ENCODE results near the gene LMBR1. TPM values are rescaled to one million over a fixed set of nuclear protein-coding genes. Genes with fewer than 3 reads are reported as not detected.
"Not testable (repeated sequence)": the region's sequence is repeated elsewhere in the genome, so short reads cannot be mapped to it uniquely, and the experiment has no call there.

The LMBR1 gene
- total RNA-seq, 3 donors from 2014 or later = 31.8 to 37.4 (median 36.2) TPM

DNA sequence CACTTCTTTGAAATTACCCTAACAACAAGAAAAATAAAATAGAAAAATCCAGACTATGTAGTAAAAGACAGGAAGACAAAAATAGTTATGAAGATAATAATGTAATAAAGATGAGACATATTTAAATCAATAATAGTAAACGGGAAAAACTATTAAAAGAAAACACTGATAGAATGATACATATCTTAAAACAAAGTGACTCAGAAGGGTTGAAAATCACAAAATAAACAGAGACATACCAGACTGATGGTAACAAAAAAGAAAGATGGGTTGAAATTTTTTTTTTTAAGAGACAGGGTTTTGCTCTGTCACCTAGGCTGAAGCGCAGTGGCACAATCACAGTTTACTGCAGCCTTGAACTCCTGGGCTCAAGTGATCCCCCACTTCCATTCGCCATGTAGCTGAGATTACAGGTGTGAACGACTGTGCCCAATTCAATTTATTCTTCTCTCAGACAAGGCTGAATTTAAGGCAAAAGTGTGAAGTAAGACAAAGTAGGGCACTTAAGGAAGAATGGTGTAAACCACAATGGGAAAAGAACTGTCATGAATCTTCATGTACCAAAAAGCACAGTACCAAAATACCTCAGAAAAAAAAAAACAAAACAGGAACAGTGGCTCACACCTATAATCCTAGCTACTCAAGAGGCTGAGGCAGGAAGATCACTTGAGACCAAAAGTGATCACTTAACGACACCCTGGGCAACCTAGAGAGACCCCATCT lies 47.4 kb downstream of the LMBR1 start:
- Mint-ChIP-seq H3K27me3 (ENCODE audit: low read depth) (no peaks in the 10 kb centered on the region), H3K9me3 (peaks cover 4% of the 10 kb centered on the region), H3K4me1 (ENCODE audit: low read depth) (peaks cover 29% of the 10 kb centered on the region), H3K36me3 (ENCODE audit: insufficient read depth) (peaks cover 14% of the 10 kb centered on the region), H3K4me3 (no peak overlapping the region)
- DNase-seq (no peak), ATAC-seq (no peak)

DNA sequence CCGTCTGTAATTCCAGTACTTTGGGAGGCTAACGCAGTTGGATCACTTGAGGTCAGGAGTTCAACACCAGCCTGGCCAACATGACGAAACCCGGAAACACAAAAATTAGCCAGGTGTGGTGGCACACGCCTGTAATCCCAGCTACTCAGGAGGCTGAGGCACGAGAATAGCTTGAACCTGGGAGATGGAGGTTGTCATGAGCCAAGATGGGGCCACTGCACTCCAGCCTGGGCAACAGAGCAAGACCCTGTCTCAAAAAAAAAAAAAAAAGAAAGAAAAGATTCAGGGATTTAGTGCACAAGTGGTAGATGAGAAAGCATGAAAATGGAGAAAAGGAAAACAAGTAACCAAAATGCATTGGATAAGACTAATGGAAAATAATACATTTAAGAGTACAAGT lies 49.4 kb downstream of the LMBR1 start:
- H3K4me3 Mint-ChIP-seq; H3K9me3 Mint-ChIP-seq; H3K27me3 Mint-ChIP-seq (ENCODE audit: low read depth); DNase-seq; ATAC-seq: not testable (repeated sequence)
- Mint-ChIP-seq H3K4me1 (ENCODE audit: low read depth) (peaks cover 28% of the 10 kb centered on the region), H3K36me3 (ENCODE audit: insufficient read depth) (peaks cover 14% of the 10 kb centered on the region)

DNA sequence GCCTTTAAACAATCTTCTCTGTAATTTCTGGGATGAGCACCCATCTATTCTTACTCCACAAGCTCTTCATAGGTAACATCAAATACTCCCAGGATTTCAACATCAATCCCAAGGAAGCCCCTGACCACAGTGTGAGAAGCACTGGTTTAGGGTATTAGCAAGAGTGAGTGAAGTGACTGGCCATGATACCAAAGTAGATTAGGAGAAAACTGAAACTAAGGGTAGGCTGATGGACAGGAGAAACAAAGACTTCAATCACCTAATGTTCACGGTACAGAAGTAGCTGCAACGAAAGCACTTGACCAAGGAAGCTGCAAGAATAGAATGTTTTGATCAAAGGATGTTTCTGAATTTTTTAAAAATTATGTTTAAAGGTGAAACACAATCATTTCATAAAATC lies 49.8 kb downstream of the LMBR1 start:
- H3K27me3 Mint-ChIP-seq (ENCODE audit: low read depth) = no peaks in the 10 kb centered on the region
- ATAC-seq = no peak
- peaks cover 26% of the 10 kb centered on the region for H3K4me1 Mint-ChIP-seq (ENCODE audit: low read depth)
- H3K4me3 Mint-ChIP-seq = no peak overlapping the region
- H3K36me3 Mint-ChIP-seq (ENCODE audit: insufficient read depth) = peaks cover 14% of the 10 kb centered on the region
- no peak for DNase-seq
- no peaks in the 10 kb centered on the region for H3K9me3 Mint-ChIP-seq

DNA sequence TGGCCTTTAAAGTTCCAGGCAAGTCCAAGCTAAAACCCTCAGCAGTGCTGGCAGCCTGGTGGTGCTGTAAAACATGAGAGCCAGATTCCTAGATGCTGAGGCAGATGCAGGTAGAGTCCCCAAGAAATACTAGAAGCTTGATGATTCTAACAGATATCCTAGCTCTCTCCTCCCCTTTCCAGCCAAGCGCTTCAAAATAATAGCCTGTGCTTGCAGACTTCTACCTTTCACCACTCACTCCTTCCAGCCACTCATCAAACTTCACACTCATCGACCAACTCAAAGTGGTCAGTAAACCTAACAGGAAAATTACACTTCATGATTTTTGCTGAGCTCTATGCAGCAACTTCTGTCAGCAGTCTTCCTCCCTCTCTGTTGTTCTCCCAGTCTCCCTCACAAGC lies 50.2 kb downstream of the LMBR1 start:
- Mint-ChIP-seq H3K9me3 (no peaks in the 10 kb centered on the region), H3K4me1 (ENCODE audit: low read depth) (peaks cover 22% of the 10 kb centered on the region), H3K27me3 (ENCODE audit: low read depth) (no peaks in the 10 kb centered on the region), H3K36me3 (ENCODE audit: insufficient read depth) (peaks cover 10% of the 10 kb centered on the region), H3K4me3 (no peak overlapping the region)
- no peak for DNase-seq
- no peak for ATAC-seq

DNA sequence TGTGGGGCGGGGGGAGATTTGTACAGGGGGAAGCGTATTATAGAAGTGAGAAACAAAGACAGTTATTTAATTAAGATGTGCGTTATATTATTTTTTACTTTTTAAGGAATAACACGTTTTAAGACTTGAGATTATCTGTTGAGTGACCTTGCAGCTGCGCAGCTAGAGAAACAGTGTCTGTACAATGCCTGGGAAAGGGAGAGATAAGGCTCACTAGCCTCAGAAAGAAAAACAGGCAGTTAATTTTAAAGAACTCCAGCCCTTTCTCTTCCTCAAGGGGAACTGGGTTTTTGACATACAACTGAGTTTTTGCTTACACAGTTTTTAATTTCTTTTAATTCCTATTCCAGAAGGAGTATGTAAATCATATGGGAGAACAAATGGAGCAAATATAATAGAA lies 50.7 kb downstream of the LMBR1 start:
- Mint-ChIP-seq H3K4me1 (ENCODE audit: low read depth) (peaks cover 18% of the 10 kb centered on the region), H3K4me3 (no peak overlapping the region), H3K36me3 (ENCODE audit: insufficient read depth) (peaks cover 10% of the 10 kb centered on the region), H3K9me3 (no peaks in the 10 kb centered on the region), H3K27me3 (ENCODE audit: low read depth) (no peaks in the 10 kb centered on the region)
- no peak for ATAC-seq
- DNase-seq = no peak

DNA sequence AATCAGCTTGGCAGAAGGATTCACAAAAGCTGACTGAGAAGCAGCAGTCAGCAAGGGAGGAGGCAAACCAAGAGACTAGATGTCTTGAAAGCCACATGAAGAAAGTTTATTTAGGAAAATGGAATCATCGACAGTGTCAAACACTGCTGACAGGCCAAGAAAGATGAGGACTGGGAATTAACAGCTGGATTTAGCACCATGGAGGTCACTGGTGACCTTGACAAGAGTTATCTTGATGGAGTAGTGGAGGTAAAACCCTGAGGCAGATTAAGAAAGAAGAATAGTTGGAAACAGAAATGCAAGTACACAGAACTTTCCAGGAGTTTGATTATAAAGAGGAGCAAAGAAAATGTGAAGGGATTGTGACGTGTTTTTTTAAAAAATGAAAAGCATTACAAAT lies 51.5 kb downstream of the LMBR1 start:
- no peaks in the 10 kb centered on the region for H3K27me3 Mint-ChIP-seq (ENCODE audit: low read depth)
- peaks cover 11% of the 10 kb centered on the region for H3K4me1 Mint-ChIP-seq (ENCODE audit: low read depth)
- no peak for DNase-seq
- no peak for ATAC-seq
- H3K4me3 Mint-ChIP-seq = no peak overlapping the region
- H3K9me3 Mint-ChIP-seq = no peaks in the 10 kb centered on the region
- peaks cover 10% of the 10 kb centered on the region for H3K36me3 Mint-ChIP-seq (ENCODE audit: insufficient read depth)

DNA sequence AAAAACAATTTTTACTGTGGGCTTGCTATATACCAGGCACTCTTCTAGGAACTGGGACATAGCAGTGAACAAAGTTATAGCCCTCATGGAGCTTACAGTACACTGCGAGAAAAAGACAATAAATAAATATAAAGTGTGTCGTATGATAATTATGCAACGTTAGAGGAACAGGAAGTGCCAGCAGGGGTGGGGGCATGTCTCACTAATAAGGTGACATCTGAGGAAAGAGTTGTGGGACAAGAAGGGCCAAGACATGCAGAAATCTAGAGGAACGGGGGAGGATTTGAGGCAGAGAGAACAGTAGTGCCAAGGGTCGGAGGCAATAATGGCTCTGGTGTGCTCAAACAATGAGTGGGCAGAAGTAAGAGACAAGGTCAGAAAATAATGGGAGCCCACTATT lies 52.8 kb downstream of the LMBR1 start:
- peaks cover 5% of the 10 kb centered on the region for H3K4me1 Mint-ChIP-seq (ENCODE audit: low read depth)
- H3K4me3 Mint-ChIP-seq = no peak overlapping the region
- H3K27me3 Mint-ChIP-seq (ENCODE audit: low read depth) = no peaks in the 10 kb centered on the region
- no peak for DNase-seq
- H3K9me3 Mint-ChIP-seq = no peaks in the 10 kb centered on the region
- ATAC-seq = no peak
- peaks cover 17% of the 10 kb centered on the region for H3K36me3 Mint-ChIP-seq (ENCODE audit: insufficient read depth)

DNA sequence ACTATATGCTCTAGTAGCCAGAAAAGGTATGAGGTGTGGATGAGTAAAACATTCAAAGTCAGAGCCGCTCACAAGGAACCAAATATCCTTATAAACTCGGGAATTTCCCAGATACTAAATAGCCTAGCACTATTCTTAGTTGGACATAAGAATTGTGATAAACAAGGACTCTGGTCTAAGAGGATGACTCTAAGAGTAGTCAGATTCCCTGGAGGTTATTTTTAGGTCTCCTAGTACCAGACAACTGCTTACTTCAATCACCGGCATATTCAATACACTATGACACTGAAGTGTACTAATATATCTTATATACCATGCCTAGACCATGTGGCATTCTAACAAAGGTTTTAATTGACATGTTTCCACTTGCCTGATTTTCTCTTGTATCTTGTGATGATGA lies 56.5 kb downstream of the LMBR1 start:
- no peak for ATAC-seq
- Mint-ChIP-seq H3K4me1 (ENCODE audit: low read depth) (peaks cover 6% of the 10 kb centered on the region), H3K9me3 (no peaks in the 10 kb centered on the region), H3K4me3 (no peak overlapping the region), H3K36me3 (ENCODE audit: insufficient read depth) (peaks cover 25% of the 10 kb centered on the region), H3K27me3 (ENCODE audit: low read depth) (no peaks in the 10 kb centered on the region)
- DNase-seq = no peak

DNA sequence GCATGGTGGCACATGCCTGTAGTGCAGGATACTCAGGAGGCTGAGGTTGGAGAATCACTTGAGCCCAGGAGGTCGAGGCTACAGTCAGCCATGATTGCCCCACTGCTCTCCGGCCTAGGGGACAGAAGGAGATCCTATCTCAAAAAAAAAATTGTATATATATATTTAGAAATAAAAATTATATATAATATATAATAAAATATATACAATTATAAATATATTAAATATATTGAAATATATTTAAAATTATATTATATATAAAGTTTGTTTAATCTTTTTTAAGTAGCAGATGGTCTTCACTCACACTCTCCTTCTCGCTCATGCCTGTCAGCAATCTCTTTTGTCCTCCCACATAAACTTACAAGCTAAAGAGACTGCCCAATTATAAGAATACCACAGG lies 58.5 kb downstream of the LMBR1 start:
- Mint-ChIP-seq H3K27me3 (ENCODE audit: low read depth) (no peaks in the 10 kb centered on the region), H3K36me3 (ENCODE audit: insufficient read depth) (peaks cover 24% of the 10 kb centered on the region), H3K4me1 (ENCODE audit: low read depth) (peaks cover 8% of the 10 kb centered on the region), H3K4me3 (no peak overlapping the region), H3K9me3 (no peaks in the 10 kb centered on the region)
- ATAC-seq (no peak), DNase-seq (no peak)

DNA sequence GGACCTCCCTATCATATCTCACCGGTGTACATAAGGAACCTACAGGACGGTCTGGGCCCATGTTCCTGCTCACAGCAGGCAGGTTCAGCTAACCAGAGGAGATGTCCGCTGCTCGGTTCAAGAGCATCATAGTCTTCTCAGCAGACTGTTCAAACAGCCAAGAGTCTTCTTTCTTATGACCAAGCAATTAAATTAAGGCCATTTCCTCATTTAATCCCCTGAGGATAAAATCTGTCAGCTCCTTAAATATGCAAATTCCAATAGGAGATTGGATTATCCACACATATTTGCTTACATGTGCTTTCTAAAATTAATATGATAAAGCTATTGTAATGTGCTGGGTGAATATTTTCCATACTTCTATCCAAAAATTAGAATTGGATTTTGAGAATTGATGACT lies 59.7 kb downstream of the LMBR1 start:
- Mint-ChIP-seq H3K9me3 (no peaks in the 10 kb centered on the region), H3K36me3 (ENCODE audit: insufficient read depth) (peaks cover 22% of the 10 kb centered on the region), H3K4me3 (no peak overlapping the region), H3K4me1 (ENCODE audit: low read depth) (peaks cover 8% of the 10 kb centered on the region), H3K27me3 (ENCODE audit: low read depth) (no peaks in the 10 kb centered on the region)
- DNase-seq (no peak), ATAC-seq (no peak)

DNA sequence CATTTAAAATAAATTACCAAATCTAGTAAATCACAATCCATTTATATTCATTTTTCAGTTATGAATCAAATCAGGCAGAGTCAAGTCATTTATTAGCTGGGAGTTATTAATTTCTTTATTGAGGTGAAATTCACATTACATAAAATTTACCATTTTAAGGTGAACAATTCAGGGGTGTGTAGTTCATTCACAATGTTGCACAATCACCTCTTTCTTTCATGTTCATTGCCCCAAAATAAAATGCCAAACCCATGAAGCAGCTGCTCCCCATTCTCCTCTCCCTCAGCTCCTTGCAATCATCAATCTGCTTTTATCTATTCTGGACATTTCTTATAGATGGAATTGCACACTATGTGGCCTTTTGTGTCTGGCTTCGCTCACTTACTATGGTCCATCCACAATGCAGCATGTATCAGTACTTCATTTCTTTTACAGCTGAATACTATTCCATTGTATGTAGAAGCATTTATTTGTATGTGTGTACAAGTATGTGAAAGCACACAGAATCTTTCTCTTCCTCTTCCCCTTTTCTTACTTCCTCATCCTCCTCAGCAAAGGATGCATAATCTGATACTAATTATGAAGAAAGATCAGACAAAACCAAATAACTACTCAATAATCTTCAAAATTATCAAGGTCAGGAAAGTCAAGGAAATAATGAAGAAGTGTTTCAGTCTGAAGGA lies 60.6 kb downstream of the LMBR1 start:
- no peaks in the 10 kb centered on the region for H3K27me3 Mint-ChIP-seq (ENCODE audit: low read depth)
- no peak for ATAC-seq
- H3K4me1 Mint-ChIP-seq (ENCODE audit: low read depth) = peaks cover 8% of the 10 kb centered on the region
- no peak for DNase-seq
- H3K9me3 Mint-ChIP-seq = no peaks in the 10 kb centered on the region
- H3K36me3 Mint-ChIP-seq (ENCODE audit: insufficient read depth) = peaks cover 22% of the 10 kb centered on the region
- H3K4me3 Mint-ChIP-seq = no peak overlapping the region

DNA sequence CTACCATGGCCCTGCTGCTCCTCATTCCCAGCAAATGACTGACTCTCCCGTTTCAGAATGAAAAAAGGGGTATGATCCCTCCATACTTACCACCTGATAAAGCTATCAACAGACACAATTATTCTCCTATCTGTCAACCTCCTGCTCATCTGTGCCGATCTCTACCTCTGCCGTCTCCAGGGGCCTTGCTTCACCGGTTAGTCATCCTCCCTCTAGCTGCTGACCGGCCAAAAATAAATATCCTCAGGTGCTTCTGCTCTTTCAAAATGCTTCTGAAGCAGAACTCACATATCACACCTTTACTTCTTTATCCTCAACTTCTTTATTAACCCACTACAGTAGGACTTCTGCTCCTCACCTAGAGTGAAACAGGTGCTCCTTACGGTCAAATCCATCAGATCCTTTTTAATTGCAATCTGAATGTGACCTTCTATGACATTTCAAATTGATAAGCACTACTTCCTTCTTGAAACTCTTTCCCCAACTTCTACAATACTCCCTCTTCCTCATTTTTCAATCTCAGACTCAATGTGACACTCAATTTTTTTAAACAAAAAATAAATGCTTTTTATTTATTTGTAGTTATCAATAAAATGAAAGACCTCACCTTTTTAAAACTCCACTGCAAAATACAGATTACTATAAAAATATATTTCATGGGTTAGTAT lies 63.2 kb downstream of the LMBR1 start:
- Mint-ChIP-seq H3K36me3 (ENCODE audit: insufficient read depth) (peaks cover 16% of the 10 kb centered on the region), H3K9me3 (no peaks in the 10 kb centered on the region), H3K4me1 (ENCODE audit: low read depth) (peaks cover 8% of the 10 kb centered on the region), H3K27me3 (ENCODE audit: low read depth) (no peaks in the 10 kb centered on the region), H3K4me3 (no peak overlapping the region)
- ATAC-seq (no peak), DNase-seq (no peak)

DNA sequence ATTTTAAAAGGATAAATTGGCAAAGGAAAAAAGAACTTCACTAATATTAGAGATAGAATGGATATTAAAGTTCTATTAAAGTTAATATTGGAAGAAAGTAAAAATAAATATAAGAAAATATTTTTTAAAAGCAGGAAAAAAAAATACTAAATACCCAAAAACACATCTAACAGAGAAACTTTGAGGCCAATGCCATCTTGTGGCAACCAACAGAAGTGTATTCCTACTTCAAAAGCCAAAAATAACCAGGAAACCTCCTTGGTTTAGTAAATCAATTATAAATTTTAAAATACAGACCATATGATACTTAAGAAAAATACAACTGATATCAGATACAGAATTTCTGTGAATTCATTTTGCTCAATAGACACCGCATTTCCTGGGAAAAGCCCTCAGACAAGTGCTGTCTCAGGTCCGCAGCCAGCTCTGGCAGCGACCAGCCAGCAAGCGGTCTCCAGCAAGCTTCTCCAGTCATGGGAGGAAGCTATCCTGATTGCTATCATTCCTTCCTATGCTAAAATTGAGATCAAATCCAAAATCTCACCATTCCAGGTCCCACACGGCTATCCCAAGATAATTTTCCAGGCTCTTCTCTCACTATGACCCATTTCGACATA lies 65.3 kb downstream of the LMBR1 start:
- no peak for ATAC-seq
- H3K4me3 Mint-ChIP-seq = no peak overlapping the region
- no peaks in the 10 kb centered on the region for H3K27me3 Mint-ChIP-seq (ENCODE audit: low read depth)
- DNase-seq = no peak
- peaks cover 8% of the 10 kb centered on the region for H3K4me1 Mint-ChIP-seq (ENCODE audit: low read depth)
- peaks cover 13% of the 10 kb centered on the region for H3K36me3 Mint-ChIP-seq (ENCODE audit: insufficient read depth)
- no peaks in the 10 kb centered on the region for H3K9me3 Mint-ChIP-seq

DNA sequence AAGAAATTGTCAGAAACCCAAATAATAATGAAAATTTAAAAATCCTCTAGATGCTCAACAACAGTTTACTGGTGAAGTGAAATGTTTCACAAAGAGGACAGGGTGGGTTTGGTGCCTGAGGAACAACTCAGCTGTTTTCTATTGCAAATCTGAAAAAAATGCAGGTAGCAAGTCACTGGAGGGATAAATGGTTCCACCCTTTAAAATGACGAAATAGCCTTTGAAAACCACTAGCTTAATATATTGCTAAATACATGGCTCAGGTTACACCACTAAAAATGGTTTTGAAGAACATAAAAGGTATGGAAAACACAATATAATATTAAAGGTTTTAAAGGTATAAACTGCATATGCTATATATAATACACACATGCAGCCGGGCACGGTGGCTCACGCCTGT lies 69.5 kb downstream of the LMBR1 start:
- H3K36me3 Mint-ChIP-seq (ENCODE audit: insufficient read depth) = peaks cover 14% of the 10 kb centered on the region
- H3K9me3 Mint-ChIP-seq = no peaks in the 10 kb centered on the region
- H3K4me3 Mint-ChIP-seq = no peak overlapping the region
- no peaks in the 10 kb centered on the region for H3K4me1 Mint-ChIP-seq (ENCODE audit: low read depth)
- no peak for ATAC-seq
- DNase-seq = no peak
- no peaks in the 10 kb centered on the region for H3K27me3 Mint-ChIP-seq (ENCODE audit: low read depth)

Data from activated T-cell treated with anti-CD3 and anti-CD28 coated beads, Interleukin-2, amount 50 U/mL, for 4 hours (primary cell).